Esophagus (tissue), 2 donors: ENCODE data around the gene MRPL33. TPM values are rescaled to one million over a fixed set of nuclear protein-coding genes. Genes with fewer than 3 reads are reported as not detected.
A peak's percentile ranks its signal among the peaks of the same experiment; 100 is the strongest.

Source experiments
- H3K27ac ChIP-seq, 2 donors: one replicate each; pipeline ENCODE4 v1.5.1; 2013; ENCODE audit warnings: low read depth in 2 of 2, mild to moderate bottlenecking in 2 of 2, inconsistent platforms in 1 of 2, low read length in 1 of 2, moderate library complexity in 1 of 2
- H3K27me3 ChIP-seq, 2 donors: one replicate each; pipeline ENCODE4 v1.6.1; 2013; ENCODE audit warnings: low read length in 2 of 2, control low read depth in 1 of 2, mild to moderate bottlenecking in 1 of 2; ENCODE audit not compliant: insufficient read depth in 2 of 2, control insufficient read depth in 1 of 2
- H3K36me3 ChIP-seq, 2 donors: one replicate each; pipeline ENCODE4 v1.6.1; 2013; ENCODE audit warnings: low read length in 1 of 2; ENCODE audit not compliant: control insufficient read depth in 2 of 2, insufficient read depth in 2 of 2
- H3K4me1 ChIP-seq, 2 donors: one replicate each; pipeline ENCODE4 v1.6.1; 2013; ENCODE audit warnings: low read length in 1 of 2; ENCODE audit not compliant: control insufficient read depth in 2 of 2, insufficient read depth in 2 of 2
- H3K4me3 ChIP-seq, 2 donors: one replicate each; pipeline ENCODE4 v1.5.1; 2013; ENCODE audit warnings: low read length in 2 of 2, mild to moderate bottlenecking in 2 of 2, low read depth in 1 of 2, moderate library complexity in 1 of 2
- H3K9me3 ChIP-seq, 2 donors: one replicate each; pipeline ENCODE4 v1.6.1; 2013; ENCODE audit warnings: mild to moderate bottlenecking in 2 of 2, low read depth in 1 of 2, low read length in 1 of 2, moderate library complexity in 1 of 2; ENCODE audit not compliant: control insufficient read depth in 2 of 2, insufficient read depth in 1 of 2
- WGBS, 2 donors: extraction: QIAGEN DNeasy Blood & Tissue Kit; methylation state at CpG; one replicate each; pipeline ENCODE4 v1.1.7; 2013; 5-methylcytosine and 5-hydroxymethylcytosine counted together
- polyA plus RNA-seq, 2 donors: library from polyadenylated mRNA; stranded (reverse); fragments of 200-250 nt; gene quantifications; one replicate each; pipeline ENCODE4 v1.2.3, GENCODE V29; 2013
- donor health status: healthy with polysubstance abuse.
- donor health status: Bipolar disorder and iron deficiency.

The MRPL33 gene
- polyA plus RNA-seq, 2 donors, result 35.5 to 102 TPM

GRCh38 chr2:27795093-27795834 is 23.7 kb downstream of the MRPL33 start:
- Histone ChIP-seq H3K27me3 (no peaks in the 10 kb centered on the region), H3K36me3 (no peaks in the 10 kb centered on the region), H3K4me1 (peaks cover 3 to 4% of the 10 kb centered on the region in 2 donors), H3K9me3 (no peaks in the 10 kb centered on the region), H3K4me3 (no peak overlapping the region), H3K27ac (peak overlapping the region in 1 of 2 donors; percentile 51)
- 84 to 90% methylated on average over 8 of the region's 8 CpGs for WGBS, 2 donors

DNA sequence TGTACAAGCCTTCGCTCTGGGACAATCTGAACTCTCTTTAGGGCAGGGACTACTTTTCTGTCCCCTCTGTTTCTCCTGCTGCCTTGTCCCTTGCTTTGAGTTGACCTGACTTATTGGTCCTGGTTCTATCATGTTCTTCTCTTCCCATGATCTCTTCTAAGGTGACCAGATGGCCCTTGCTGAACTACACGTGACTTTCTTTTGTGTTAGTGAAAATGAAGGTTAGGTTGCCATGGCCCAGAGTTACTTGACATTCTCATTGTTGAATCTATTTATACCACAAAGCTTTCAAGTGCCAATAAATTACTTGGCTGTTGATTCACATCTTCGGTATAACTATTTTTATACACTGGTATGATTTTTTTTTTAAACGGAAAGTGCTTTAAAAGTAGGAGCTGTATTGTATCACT is 24.4 kb downstream of the MRPL33 start:
- Histone ChIP-seq H3K27ac (peak overlapping the region in 1 of 2 donors; percentile 51), H3K27me3 (no peaks in the 10 kb centered on the region), H3K9me3 (no peaks in the 10 kb centered on the region), H3K4me3 (no peak overlapping the region), H3K36me3 (no peaks in the 10 kb centered on the region), H3K4me1 (peaks cover 4% of the 10 kb centered on the region in 2 donors)
- 44 to 55% methylated on average over 4 of the region's 4 CpGs for WGBS, 2 donors

DNA sequence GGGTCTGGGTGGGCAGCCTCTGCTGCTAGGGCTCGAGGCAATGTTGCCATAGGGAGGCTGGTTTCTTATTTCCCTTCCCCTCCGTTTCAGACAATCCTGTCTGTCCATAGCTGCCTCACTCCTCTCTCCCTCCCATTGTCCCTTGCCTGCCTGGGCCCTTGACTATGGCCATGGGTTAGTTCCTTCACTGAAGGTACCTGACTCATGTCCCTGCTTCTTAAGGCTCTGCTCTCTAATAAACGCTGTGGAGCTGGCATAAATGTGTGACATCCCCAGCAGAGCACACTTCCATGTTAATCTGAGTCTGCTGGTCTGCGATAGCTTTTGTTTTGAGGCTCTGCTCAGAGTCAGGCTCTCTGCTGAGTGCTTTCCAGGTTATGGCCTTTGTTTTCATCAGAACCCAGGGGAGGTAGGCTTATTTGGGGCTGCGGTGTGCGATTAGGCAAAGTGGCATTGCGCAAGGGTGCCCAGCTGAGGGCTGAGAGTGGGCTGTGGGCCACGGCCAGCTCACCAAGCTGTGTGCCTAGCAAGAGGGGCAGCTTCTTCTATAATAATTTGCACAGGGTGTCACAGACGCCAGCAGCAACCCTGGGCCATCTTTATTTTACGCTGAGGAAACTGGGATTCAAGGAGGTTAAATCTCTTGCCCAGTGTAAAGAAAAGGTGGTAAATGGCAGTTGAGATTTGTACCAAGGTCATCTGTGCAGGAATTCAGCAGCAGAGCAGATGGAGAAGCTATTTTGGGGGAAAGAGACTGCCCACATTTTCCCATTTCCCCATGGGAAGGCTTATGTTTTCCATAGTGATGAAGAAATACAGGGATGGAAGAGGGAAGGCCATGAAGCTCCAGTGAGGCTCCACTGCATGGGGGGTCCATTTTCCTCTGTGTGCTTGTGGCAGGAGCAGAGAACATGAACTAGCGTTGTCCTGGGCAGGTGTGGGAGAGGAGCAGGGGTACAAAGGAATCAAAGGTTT is 25.6 kb downstream of the MRPL33 start:
- no peaks in the 10 kb centered on the region for H3K9me3 ChIP-seq
- WGBS, 2 donors, result 86 to 88% methylated on average over 11 of the region's 11 CpGs
- H3K27me3 ChIP-seq, result no peaks in the 10 kb centered on the region
- peak overlapping the region; percentile 22 to 59 for H3K27ac ChIP-seq
- H3K4me1 ChIP-seq, result peaks cover 4 to 7% of the 10 kb centered on the region in 2 donors
- H3K4me3 ChIP-seq, result no peak overlapping the region
- no peaks in the 10 kb centered on the region for H3K36me3 ChIP-seq

DNA sequence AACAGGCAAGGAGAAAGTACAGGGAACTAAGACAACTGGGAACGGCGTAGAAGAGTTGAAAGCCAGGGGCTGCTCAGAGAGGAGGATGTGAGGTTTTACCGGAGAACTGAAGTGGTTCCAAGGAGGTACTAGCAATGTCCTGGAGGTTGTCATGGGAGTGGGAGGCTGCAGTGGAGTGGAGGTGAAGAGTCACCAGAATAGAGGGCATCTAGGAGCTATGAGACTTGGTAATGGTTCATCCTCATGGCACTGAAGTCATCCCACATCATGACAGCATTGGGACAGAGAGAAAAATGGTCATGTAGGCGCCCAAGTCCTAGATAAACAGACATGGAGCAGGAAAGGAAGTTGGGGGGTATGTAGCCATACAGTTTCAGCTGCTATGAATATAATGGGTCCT is 26.3 kb downstream of the MRPL33 start:
- Histone ChIP-seq H3K4me3 (no peak overlapping the region), H3K27ac (no peak overlapping the region), H3K27me3 (no peaks in the 10 kb centered on the region), H3K9me3 (no peaks in the 10 kb centered on the region), H3K4me1 (peaks cover 4 to 7% of the 10 kb centered on the region in 2 donors), H3K36me3 (no peaks in the 10 kb centered on the region)
- 95 to 97% methylated on average over 4 of the region's 4 CpGs for WGBS, 2 donors

GRCh38 chr2:27798486-27798885 is 27.0 kb downstream of the MRPL33 start:
- Histone ChIP-seq H3K27ac (peak overlapping the region in 1 of 2 donors; percentile 1), H3K36me3 (no peaks in the 10 kb centered on the region), H3K4me1 (peaks cover 4 to 7% of the 10 kb centered on the region in 2 donors), H3K4me3 (no peak overlapping the region), H3K27me3 (no peaks in the 10 kb centered on the region), H3K9me3 (no peaks in the 10 kb centered on the region)
- 88 to 90% methylated on average over 7 of the region's 7 CpGs for WGBS, 2 donors

- Histone ChIP-seq H3K27me3 (no peaks in the 10 kb centered on the region), H3K4me3 (no peak overlapping the region), H3K4me1 (peaks cover 4 to 7% of the 10 kb centered on the region in 2 donors), H3K36me3 (no peaks in the 10 kb centered on the region), H3K27ac (peak overlapping the region; percentile 14 to 38), H3K9me3 (no peaks in the 10 kb centered on the region)
- WGBS, 2 donors, result 64 to 70% methylated on average over 11 of the region's 11 CpGs
Observed at GRCh38 chr2:27798948-27799645, 27.6 kb downstream of the MRPL33 start.

DNA sequence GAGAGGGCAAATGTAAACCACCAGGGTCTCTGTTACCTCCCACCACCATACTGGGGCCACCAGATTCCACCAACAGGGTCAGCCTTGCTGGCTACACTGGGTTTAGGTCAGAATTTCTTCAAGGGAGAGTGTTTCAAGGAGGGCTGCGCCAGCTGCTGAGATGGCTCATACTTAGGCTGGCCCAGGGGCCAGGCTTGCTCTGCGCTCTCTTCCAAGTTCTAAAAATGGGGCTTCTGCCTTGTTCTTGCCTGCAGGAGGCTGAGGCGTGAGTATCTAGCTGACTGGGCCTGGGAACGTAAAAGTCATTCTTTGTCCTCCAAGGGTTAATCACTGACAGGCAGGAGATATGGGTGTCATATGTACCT is 28.1 kb downstream of the MRPL33 start:
- 88 to 94% methylated on average over 4 of the region's 4 CpGs for WGBS, 2 donors
- no peaks in the 10 kb centered on the region for H3K9me3 ChIP-seq
- H3K36me3 ChIP-seq, result no peaks in the 10 kb centered on the region
- H3K4me3 ChIP-seq, result no peak overlapping the region
- H3K4me1 ChIP-seq, result peaks cover 4 to 7% of the 10 kb centered on the region in 2 donors
- H3K27me3 ChIP-seq, result no peaks in the 10 kb centered on the region
- peak overlapping the region; percentile 38 for H3K27ac ChIP-seq

DNA sequence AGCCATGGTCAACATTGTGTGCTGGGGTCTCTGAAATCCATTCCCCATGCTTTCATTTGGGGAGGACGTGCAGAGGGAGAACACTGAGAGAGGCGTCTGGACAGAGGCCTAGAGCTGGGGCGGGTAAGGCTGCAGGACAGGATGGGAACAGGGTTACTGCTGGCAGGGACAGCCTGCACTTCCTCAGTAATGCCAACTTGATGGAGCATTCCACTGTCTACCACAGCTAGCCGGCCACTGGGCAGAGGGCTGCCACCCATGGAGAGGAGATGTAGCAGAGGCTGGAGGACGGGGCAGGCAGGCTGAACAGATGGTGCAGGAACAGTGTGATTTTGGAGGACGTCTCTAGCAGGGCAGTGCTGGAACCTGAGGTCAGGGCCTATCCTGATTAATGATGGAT is 29.3 kb downstream of the MRPL33 start:
- H3K27me3 ChIP-seq, result no peaks in the 10 kb centered on the region
- WGBS, 2 donors, result 88 to 89% methylated on average over 6 of the region's 6 CpGs
- no peak overlapping the region for H3K27ac ChIP-seq
- H3K9me3 ChIP-seq, result no peaks in the 10 kb centered on the region
- H3K36me3 ChIP-seq, result no peaks in the 10 kb centered on the region
- peaks cover 4 to 7% of the 10 kb centered on the region in 2 donors for H3K4me1 ChIP-seq
- H3K4me3 ChIP-seq, result no peak overlapping the region

DNA sequence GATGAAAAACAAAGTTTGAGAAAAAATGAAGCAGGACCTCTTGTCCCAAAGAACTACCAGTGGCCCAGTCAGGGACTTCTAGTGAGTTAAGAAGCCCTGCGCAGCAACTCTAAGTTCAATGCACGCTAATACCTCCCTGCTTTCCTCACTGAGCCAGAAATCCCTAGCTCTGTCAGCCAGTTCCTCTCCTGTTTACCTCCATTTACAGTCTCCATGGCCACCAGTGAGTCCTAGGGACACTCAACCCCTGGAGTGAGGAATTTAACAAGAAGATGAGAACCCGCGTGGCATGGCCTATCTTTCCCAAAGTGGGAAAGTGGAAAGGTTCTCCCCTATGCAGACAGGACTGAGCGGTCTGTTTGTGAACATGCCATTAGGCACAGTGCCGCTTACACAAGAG is 31.0 kb downstream of the MRPL33 start:
- Histone ChIP-seq H3K4me3 (no peak overlapping the region), H3K9me3 (no peaks in the 10 kb centered on the region), H3K36me3 (no peaks in the 10 kb centered on the region), H3K27ac (no peak overlapping the region), H3K4me1 (peaks cover 0 to 7% of the 10 kb centered on the region in 2 donors), H3K27me3 (no peaks in the 10 kb centered on the region)
- 88 to 94% methylated on average over 6 of the region's 6 CpGs for WGBS, 2 donors
